GM19099 (cell line): Measurements from ENCODE around the gene MSRB1.

Source experiments
- POLR2A ChIP-seq: IDR thresholded peaks from 3 replicates; pipeline ENCODE4 v1.6.1; 2011; ENCODE audit warnings: low read depth; ENCODE audit not compliant: insufficient read length; ENCODE audit errors: extremely low read depth

Gene MSRB1

GRCh38 chr16:1942810-1943726 is at the start of gene MSRB1:
Gene MSRB1, minus strand, starts transcription at chr16:1943199. Its CDS starts 43 bp downstream, at chr16:1943156.
- peak; percentile 87 for TF ChIP-seq POLR2A

GRCh38 chr16:1991948-1992703 is 49.1 kb upstream of the MSRB1 start:
- peak; percentile 75 for TF ChIP-seq POLR2A

DNA sequence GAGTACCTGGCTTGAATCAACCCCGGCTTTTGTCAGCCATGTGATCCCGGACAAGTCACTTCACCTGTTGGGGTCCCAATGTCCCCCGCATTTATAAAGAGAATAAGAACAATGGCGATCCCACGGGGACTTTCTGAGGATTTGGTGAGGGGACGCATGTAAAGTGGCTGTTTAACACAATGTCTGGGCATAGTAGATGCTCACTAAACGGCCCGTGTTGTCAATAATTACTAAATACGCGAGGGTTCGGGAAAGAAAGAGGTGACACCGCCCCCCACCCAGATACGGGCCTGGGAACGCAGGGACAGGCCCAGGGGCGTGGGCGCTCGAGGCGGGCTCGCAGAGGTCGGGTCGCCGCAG is 48.6 kb upstream of the MSRB1 start:
- TF ChIP-seq POLR2A, result no peak

DNA sequence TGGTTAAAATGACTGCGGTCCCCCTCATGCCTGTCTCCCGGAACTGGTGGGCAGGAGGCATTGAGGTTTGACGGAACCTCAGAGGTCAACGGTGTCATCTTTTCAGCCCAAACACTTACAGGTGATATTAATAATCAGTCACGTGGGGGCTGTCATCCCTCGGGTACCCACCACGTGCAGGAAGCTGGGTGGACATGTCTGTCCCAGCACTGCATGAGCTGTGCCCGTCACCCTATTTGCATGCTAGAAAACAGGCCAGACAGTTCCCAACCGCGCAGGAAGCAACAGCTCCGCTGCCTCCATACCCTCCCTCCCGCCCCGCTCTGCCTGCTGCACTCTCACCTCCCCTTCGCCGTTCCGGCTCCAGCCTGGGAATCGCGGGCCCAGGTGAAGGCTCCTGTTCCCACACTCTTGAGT is 48.1 kb upstream of the MSRB1 start:
- TF ChIP-seq POLR2A, result peak; percentile 67

DNA sequence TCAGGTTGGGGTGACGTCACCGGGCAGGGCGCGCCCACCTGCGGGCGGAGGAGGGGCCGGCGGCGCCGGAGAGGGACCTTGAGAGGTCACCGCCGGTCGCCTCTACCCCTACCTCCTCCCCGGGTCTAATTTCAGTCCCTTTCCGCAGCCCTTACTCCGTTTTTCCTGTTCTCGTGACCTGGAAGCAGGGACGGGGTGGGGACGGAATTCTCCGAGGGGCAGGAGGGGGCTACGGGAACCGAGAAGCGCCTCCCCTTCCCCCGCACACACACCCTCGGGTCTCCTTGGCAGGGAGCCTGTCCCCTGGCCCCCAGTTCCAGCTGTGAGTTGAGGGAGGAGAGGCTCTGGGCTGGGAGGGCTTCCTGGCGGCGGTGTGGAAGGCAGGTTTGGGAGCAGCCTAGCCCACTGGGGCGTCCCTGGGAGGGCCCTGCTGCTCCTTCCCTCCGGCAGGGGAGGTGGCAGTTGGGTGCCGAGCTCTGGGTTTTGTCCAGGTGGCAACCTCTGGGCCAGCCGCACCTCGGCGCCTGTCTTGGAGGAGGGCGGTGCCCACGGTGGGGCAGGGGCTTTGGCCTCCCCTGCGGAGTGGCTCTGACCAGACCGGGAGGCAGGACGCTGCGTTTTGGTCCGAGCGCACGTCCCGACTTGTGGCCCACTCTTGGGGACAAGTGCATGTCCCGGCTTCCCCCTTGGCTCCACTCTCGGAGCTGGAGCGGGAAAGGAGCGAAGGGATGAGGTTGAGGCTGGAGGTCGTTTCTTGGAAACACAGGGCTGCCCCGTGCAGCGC is 47.5 kb upstream of the MSRB1 start:
- peak; percentile 35 for TF ChIP-seq POLR2A

- TF ChIP-seq POLR2A, result no peak
Observed at GRCh38 chr16:1990101-1990350, 47.0 kb upstream of the MSRB1 start.

DNA sequence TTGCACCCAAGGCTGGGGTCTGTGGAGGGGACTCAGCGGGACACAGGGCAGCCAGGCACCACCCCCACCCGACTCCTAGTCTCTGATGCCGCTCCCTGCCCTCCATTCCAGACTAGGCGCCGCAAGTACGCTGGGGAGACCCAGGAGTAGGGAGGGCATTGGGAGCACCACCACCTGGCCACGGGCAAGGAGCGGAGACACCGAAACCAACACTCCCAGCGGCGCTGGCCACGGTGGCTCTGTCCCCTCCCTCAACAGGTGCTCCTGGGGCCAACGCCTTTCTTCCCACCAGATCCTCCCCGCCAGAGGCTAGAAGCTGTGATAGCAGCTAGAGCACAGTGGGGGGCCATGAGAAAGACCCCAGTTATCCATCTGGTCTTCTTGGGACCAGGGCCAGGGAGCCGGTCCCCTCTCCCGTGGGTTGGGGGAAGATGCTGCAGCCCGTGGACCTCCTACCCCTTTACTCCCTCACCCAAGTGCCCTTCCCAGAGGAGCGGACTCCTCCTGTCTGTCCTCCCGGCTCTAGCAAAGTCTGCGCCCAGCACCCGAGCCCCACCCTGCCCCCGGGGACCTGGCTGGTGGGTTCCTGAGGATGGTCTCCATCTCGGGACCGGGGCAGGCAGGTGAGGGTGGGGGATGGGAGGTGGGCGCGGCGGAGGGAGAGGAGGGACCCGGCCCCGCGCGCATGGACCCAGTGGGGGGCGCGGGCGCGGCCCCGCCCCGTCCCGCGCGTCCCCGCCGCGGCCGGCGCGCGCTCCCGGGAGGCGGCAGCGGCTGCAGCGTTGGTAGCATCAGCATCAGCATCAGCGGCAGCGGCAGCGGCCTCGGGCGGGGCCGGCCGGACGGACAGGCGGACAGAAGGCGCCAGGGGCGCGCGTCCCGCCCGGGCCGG is 46.5 kb upstream of the MSRB1 start, which contains the start of gene SYNGR3:
SYNGR3 (plus strand) TSS at position 762 of the 892 bp plus-strand sequence. CDS start 133 bp downstream, outside the sequence.
- no peak for TF ChIP-seq POLR2A

- TF ChIP-seq POLR2A, result no peak
Observed at GRCh38 chr16:1987198-1987597, 44.2 kb upstream of the MSRB1 start.

GRCh38 chr16:1985466-1986150 is 42.6 kb upstream of the MSRB1 start:
- TF ChIP-seq POLR2A, result no peak

DNA sequence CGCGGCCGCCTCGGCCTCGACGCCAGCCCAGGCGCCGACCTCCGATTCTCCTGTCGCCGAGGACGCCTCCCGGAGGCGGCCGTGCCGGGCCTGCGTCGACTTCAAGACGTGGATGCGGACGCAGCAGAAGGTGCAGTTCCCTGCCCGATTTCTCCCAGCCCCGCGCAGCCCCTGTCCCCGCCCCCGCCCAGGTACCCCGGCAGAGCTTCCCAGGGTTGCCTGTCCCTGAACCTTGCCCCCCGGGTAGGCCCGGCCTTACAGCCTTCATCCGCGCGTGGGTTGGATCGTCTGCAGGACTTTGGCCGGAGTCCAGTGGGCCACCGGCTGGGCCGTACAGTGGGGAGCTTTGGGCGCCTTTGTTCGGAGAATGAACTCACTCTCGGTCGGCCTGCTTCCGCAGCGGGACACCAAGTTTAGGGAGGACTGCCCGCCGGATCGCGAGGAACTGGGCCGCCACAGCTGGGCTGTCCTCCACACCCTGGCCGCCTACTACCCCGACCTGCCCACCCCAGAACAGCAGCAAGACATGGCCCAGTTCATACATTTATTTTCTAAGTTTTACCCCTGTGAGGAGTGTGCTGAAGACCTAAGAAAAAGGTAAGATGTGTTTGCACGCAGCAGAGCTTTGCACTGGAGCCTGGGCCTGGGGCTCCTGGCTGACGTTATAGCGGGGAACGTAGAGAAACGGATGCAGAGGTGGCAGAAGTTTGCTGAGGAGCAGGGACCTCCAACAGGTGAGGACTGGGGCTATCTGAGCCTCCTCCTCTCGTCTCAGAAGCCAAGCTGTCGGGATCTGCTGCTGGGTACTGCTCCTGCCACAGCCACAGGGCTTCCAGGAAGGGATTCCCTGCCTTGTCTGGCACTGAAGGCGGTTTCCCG is 41.6 kb upstream of the MSRB1 start:
- no peak for TF ChIP-seq POLR2A

GRCh38 chr16:1983544-1984346 is 40.7 kb upstream of the MSRB1 start, which contains the start of gene GFER:
Gene GFER, plus strand, starts transcription at chr16:1984193. Its CDS starts 26 bp downstream, at chr16:1984219.
- peak; percentile 93 for TF ChIP-seq POLR2A

- TF ChIP-seq POLR2A, result no peak
Observed at GRCh38 chr16:1982991-1983543, 40.1 kb upstream of the MSRB1 start.
